AG08395 (cell line): ENCODE data around the gene KLK10.

ENCODE experiments used
- DNase-seq: peaks from one replicate; pipeline ENCODE4 v3.0.0; 2012; ENCODE audit warnings: mixed read lengths, low spot score

Gene KLK10

GRCh38 chr19:51025809-51026553, 6.5 kb upstream of the KLK10 start:
- DNase-seq: no peak

GRCh38 chr19:51025401-51025800, 5.9 kb upstream of the KLK10 start:
- DNase-seq: no peak

- no peak for DNase-seq
Measured at GRCh38 chr19:51024924-51025323, 5.4 kb upstream of the KLK10 start.

- DNase-seq: no peak
Measured at GRCh38 chr19:51023946-51024345, 4.4 kb upstream of the KLK10 start.

GRCh38 chr19:51022526-51022925, 3.0 kb upstream of the KLK10 start:
- no peak for DNase-seq

- DNase-seq: peak; percentile 57
Measured at GRCh38 chr19:51020988-51021651, 1.6 kb upstream of the KLK10 start.

GRCh38 chr19:51018745-51019543, 565 bp downstream of the KLK10 start:
- DNase-seq: no peak

GRCh38 chr19:51016798-51017683, 2.5 kb downstream of the KLK10 start:
- peak; percentile 13 for DNase-seq

- no peak for DNase-seq
Measured at GRCh38 chr19:51015691-51016267, 3.7 kb downstream of the KLK10 start.

GRCh38 chr19:51014242-51014641, 5.3 kb downstream of the KLK10 start:
- no peak for DNase-seq

GRCh38 chr19:51012661-51013190, 6.8 kb downstream of the KLK10 start:
- no peak for DNase-seq

- DNase-seq: no peak
Measured at GRCh38 chr19:51010066-51010795, 9.3 kb downstream of the KLK10 start.

GRCh38 chr19:51009061-51009891, 10.2 kb downstream of the KLK10 start:
- no peak for DNase-seq

- DNase-seq: no peak
Measured at GRCh38 chr19:51007488-51007887, 12.0 kb downstream of the KLK10 start.

GRCh38 chr19:51006406-51006805, 13.1 kb downstream of the KLK10 start:
- no peak for DNase-seq

- no peak for DNase-seq
Measured at GRCh38 chr19:51005248-51005647, 14.3 kb downstream of the KLK10 start.

- DNase-seq: no peak
Measured at GRCh38 chr19:51003316-51003715, 16.2 kb downstream of the KLK10 start.

GRCh38 chr19:51002542-51003311, 16.8 kb downstream of the KLK10 start:
- no peak for DNase-seq

GRCh38 chr19:51002089-51002532, 17.4 kb downstream of the KLK10 start:
- no peak for DNase-seq
